HG02798 (cell line): ENCODE data around the gene FMNL1.

Source experiments
- ATAC-seq: cut with Tn5 transposase; IDR thresholded peaks from one replicate; pipeline ENCODE4 v1.9.1; 2021; ENCODE audit warnings: mild to moderate bottlenecking; ENCODE audit not compliant: unreplicated experiment, poor library complexity

The FMNL1 gene

DNA sequence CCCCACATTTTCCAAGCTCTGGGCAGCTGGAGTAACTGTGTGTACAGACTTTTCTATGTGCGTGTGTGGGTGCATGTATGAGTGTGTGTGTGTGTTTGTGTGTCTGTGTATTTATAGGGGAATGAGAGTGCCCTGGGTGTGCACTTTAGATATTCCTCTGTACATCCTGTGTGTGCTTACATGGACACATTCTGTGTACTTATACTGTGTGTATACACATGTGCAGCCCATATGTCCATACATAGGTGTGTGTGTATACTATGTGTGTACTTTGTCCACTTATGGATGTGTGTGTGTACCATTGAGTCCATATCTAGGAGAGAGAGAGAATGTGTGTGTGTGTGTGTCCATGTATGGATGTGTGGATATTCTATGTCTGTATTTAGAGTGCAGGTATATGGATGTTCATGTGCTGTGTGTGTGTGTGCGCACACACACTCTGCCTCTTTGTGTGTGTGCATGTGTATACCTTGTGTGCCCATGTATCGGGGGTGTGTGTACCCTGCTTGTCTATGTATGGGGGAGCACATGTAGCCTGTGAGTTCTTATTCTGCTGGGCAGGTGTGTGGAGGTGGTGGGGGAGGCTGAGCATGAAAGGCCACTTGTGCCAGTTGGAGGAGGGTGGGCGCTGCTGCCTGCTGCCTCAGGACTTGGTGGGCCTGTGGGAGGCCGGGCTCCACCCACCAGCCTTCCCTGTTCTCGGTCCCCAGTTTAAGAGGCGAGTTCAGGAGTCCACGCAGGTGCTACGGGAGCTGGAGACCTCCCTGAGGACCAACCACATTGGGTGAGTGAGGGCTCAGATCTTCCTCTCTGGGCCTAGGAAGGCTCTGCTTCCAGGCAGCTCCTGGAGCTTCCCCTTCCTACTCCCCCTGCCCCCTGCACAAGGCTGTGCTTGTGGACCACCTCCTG is 11.1 kb downstream of the FMNL1 start:
- no peak for ATAC-seq

- ATAC-seq: no peak
These were observed 11.8 kb downstream of the FMNL1 start for GRCh38 chr17:45233423-45233924.

DNA sequence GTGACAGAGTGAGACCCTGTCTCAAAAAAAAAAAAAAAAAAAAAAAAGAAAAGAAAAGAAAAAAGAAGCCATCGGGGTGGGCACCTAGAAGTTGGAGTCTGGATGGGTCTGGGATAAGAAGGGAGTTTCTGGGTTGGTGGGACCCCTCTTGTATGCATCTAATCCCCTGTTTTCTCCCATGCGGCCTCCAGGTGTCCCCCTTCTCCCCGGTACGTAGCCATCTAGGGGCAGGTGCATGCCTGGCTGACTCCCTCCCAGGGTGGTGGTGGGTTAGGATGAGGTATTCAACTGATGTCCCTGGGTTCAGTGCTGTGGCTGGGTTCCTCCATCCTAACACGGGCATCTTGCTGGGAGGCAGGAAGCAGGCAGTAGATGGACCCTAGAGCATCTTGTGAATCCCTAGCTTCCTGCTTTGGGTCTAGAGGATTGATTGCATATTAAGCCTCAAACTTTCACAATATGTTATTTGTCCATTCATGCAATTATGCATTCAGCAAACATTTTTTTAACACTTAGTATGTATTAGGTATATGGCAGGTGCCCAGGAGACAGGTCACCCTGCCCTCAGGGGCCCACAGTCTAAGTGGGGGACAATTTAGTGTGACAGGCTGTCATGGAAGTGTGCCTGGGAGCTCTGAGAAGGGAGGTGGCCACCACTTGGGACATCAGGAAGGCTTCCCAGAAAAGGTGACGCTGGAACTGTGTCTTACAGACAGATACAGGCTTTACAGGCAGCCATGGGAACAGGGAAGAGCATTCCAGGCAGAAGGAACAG is 13.1 kb downstream of the FMNL1 start:
- ATAC-seq: no peak

DNA sequence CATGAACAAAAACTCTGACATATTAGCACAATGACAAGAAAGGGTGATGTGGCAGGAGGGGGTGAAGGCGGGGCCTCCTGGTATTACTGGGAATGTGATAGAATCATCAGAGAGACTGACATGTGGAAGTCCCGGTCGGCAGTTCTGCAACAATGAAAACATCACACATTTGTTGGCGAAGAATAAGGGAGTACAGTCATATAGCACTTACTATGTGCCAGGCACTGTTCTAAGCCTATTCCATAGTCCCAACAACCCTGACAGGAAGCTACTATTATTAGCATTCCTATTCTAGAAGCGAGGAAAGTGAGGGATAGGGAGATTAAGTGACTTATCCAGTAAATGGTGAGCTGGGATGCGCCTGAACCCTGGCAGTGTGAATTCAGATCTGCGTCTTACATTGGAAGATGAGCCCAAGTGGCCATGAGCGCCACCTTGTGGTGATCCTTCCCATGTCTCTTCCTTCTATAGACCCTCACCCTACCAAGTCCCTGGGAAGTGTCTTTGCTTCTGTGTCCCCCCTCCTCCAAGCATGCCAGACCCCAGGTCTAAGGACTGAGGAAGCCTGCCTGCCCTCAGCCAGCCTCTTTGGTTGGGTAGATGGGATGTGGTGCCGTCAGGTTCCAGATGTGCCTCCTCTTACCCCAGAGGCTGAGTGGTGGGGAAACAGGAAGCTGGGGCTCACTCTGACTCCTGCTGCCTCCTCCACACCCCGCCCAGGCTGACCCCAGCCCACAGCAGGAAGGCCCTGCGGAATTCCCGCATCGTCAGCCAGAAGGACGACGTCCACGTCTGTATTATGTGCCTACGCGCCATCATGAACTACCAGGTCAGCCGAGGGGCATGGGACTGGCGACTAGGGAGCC is 14.0 kb downstream of the FMNL1 start:
- no peak for ATAC-seq

DNA sequence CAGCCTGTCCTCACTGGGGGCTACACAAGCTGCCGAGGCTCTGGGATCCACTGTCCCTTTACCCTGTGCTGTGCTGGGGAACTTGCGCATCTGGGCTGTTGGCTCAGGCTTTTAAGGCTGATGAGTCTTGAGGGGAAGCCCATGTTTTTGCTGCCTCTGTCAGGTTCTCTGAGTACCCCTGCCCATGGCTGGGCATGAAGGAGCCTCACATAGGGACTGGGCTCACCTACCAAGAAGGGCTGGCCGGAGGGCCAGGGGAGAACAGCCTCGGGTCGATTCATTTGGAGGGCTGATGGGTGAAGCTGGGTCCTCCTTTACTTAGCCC is 14.6 kb downstream of the FMNL1 start:
- ATAC-seq: no peak

DNA sequence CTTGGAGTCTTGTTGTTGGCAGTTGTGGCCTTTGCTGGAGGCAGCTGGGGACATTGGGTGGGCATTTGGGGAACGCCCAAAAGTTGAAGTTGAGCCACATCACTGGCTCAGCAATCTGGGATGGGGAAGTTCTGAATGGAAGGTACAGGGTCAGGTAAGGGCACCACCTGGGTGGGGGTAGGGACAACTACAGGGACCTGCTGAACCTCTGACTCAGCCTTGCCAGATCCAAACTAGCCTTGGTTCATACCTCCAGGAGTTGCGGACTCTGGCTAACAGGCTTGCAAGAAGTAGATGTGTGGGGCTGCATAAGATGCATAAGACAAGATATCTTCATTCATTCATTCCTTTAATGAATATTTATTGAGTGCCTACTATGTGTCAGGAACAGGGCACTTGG is 16.0 kb downstream of the FMNL1 start:
- ATAC-seq: no peak

DNA sequence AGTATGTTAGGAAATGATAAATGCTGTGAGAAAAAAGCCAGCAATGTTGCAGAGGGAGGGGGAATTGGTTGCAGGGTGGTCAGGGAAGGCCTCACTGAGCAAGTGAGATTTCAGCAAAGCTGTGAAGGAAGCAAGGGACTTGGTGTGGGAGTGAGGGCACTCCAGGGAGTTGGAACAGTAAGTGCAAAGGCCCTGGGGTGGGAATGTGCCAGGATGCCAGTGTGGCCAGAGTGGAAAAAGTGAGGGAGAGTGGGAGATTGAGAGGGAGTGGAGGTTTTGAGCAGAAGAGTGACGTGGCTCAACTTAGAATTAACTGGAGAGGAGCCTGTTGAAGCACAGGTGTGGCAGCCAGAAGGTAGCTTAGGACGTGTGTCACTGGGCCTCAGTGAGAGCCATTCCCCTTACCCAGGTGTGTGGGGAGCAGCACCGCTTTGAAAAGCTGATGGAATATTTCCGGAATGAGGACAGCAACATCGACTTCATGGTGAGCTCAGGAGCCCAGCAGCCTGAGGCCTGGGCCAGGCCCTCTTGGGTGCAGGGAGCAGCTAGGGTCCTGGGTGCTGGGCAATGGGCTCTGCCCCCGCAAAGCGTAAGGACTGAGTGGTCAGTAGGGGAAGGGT is 16.6 kb downstream of the FMNL1 start:
- ATAC-seq: no peak

DNA sequence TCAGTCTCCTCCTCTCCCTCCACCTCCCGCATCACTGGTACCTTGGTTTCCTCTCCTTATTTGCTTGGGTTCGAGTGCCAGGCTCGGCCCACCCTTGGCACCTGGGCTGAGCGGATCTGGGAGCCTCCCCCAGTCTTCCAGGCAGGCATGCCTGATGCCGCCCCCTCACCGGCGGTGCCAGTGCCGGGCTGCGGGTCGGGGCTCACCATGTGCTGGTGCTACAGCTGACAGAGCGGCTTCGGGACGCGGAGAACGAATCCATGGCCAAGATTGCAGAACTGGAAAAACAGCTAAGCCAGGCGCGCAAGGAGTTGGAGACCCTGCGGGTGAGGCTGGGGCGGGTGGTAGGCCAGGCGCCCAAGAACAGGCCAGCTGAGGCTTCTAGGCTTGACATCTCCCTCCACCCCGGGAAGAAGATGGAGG is 19.2 kb downstream of the FMNL1 start:
- no peak for ATAC-seq

DNA sequence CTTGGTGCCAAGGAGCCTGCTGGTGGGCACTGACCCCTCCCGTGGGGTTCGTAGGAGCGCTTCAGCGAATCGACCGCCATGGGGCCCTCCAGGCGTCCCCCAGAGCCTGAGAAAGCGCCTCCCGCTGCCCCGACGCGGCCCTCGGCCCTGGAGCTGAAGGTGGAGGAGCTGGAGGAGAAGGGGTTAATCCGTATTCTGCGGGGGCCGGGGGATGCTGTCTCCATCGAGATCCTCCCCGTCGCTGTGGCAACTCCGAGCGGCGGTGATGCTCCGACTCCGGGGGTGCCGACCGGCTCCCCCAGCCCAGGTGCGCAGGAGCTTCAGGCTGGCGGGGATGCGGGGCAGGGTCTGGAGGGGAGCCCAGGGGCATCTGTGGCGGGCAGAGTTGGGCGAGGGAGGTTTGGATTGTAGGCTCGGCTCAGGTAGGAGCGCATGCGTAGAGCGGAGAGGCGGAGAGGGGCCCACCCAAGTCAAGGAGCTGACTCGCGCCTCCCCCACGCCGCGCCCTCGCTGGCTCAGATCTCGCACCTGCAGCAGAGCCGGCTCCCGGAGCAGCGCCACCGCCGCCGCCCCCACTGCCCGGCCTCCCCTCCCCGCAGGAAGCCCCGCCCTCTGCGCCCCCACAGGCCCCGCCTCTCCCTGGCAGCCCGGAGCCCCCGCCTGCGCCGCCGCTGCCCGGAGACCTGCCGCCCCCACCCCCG is 19.8 kb downstream of the FMNL1 start:
- ATAC-seq: no peak

- no peak for ATAC-seq
These were observed 20.3 kb downstream of the FMNL1 start for GRCh38 chr17:45242029-45242414.

GRCh38 chr17:45243750-45244149 is 22.1 kb downstream of the FMNL1 start:
- ATAC-seq: no peak

- no peak for ATAC-seq
These were observed 23.3 kb downstream of the FMNL1 start for GRCh38 chr17:45244725-45245656.

GRCh38 chr17:45246338-45246737 is 24.7 kb downstream of the FMNL1 start:
- ATAC-seq: no peak

DNA sequence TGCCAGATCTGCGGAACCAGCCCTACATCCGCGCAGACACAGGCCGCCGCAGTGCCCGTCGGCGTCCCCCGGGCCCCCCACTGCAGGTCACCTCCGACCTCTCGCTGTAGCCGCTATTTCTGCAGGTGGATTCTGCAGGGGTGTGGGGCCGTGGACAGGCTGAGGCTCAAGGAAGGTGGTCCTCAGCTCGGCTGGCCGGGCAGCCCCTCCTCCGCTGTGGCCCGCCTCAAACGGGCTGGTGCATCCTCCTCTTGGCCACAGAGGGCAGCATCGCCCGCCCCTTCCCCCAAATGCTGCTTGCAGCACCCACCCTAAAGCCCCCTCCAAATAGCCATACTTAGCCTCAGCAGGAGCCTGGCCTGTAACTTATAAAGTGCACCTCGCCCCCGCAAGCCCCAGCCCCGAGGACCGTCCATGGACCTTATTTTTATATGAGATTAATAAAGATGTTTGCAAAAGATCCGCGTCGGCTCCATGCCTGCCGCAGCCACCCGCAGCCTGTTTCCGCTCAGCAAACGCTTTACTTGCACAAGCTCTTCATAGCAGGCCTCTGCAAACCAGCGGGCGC is 25.3 kb downstream of the FMNL1 start:
- no peak for ATAC-seq

DNA sequence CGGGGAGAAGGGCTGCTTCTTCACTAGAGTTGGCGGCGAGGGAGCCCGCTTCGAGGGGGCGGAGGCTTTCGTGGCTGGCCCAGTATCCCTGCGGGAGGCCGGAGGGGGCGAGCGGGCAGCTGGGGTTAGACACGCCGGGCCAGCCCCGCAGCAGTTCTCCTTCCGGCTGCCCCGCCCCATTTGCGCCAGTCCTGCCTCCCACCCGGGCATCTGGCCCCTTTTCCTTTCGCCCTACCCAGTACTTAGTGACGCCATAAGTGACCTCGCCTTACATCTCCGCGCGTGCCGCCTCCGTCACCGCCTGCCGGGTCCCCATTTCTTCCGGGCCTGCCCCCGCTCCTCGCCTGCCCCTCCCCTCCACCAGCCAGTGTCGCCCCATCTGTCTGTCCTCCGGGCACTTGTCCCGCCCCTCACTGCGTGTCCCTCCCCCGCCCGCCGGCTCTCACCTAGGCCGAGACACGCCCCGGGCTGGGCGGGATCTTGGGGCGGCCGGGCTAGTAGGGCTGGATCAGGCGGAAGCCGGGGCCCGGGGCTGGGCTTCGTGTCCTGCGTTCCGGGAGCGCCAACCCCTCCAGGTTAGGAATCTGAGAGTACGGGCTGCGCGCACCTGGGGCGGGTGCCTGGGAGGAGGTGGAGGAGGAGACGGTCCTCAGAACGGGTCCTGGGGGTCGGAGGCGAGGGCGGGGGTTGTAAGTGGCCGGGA is 25.9 kb downstream of the FMNL1 start:
- ATAC-seq: peak; percentile 84

- peak; percentile 49 for ATAC-seq
These were observed 26.7 kb downstream of the FMNL1 start for GRCh38 chr17:45248132-45248957.

DNA sequence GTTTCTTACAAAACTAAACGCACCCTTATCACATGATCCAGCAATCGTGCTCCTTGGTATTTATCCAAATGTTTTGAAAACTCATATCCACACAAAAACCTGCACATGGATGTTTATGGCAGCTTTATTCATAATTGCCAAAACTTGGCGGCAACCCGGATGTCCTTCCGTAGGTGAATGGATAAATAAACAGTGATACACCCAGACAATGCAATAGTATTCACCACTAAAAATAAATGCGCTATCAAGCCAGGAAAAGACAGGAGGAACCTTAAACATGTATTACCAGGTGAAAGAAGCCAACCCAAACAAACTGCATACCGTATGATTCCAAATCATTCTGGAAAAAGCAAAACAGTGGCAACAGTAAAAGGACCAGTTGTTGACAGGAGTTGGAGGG is 30.2 kb downstream of the FMNL1 start:
- no peak for ATAC-seq
